HCT116 (cell line): ENCODE measurements around the gene TRIM14. TPM values are rescaled to one million over a fixed set of nuclear protein-coding genes. Genes with fewer than 3 reads are reported as not detected.

ENCODE experiments used
- total RNA-seq: library from RNA; stranded (reverse); gene quantifications from one replicate; pipeline ENCODE4 v1.2.1, GENCODE V29; 2021; ENCODE audit not compliant: unreplicated experiment

The TRIM14 gene
- total RNA-seq, 1 experiment from 2014 or later, result 24.4 TPM

Other genes with a start within 250 kb of the TRIM14 start
- 10.2 TPM for gene TRMO, start 196.7 kb downstream of the TRIM14 start, total RNA-seq
- gene HEMGN, start 181.1 kb downstream of the TRIM14 start, total RNA-seq, result not detected
- gene ANP32B, start 135.9 kb downstream of the TRIM14 start, total RNA-seq, result 206 TPM
- 48.9 TPM for gene NANS, start 62.5 kb downstream of the TRIM14 start, total RNA-seq
- gene CORO2A, start 73.4 kb upstream of the TRIM14 start, total RNA-seq, result 5.7 TPM
- 9.8 TPM for gene TBC1D2, start 136.4 kb upstream of the TRIM14 start, total RNA-seq